GM19455 (cell line): ENCODE results near the gene VPS13D.
"Not testable (repeated sequence)": the region's sequence is repeated elsewhere in the genome, so short reads cannot be mapped to it uniquely, and the experiment has no call there.

Experiments
- ATAC-seq: cut with Tn5 transposase; IDR thresholded peaks from one replicate; pipeline ENCODE4 v1.9.1; 2021; ENCODE audit not compliant: unreplicated experiment

The VPS13D gene

DNA sequence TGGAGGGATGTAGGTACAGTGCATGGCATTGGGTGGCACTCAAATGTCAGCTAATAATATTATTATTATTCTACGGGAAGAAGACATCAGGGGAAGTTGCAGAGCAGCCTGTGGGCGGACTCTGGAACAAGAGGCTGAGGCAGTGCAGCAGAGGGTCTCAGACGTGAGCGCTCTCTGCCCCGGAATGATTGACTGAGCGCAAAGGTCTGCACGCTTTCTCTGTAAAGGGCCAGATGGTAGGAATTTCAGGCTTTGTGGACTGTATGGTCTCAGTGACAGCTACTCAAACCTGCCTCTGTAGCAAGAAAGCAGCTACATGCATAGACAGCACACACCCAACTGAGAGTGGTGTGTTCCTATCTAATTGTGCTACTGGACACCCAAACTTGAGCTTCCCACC lies 29.6 kb upstream of the VPS13D start:
- ATAC-seq, result no peak

DNA sequence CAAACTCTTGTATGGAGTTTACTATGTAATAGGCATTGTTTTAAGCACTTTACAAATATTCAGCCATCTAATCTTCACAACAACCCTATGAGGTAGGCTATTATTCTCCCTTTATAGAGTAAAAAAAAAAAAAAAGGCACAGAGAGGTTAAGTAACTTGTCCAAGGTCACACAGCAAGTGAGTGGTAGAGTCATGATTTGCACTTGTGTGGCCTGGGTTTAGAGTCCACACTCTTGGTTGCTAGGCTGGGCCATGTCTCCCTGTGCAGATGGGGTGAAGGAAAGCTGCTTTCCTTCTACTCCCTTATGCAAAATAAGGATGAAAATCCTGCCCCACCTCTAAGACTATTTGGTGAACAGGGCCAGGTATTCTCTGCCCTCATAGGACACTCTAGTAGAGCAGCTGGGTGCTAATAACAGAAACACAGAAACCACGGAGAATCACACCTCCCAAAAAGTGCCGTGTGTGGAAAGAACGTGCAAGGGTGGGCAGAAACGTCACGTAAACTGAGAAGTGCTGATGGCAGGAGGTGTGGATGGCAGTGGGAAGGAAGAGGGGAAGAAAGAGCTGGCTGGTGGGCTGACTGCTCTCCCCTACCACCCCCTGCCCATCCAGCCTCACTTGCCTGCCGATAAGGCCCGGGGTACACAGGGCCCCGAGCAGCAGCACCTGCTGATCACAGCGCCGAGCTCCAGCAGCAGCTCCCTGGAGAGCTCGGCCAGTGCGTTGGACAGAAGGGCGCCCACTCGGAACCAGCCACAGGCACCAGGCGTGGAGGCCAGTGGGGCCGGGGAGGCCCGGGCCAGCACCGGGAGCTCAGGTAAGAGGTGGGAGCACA lies 28.3 kb upstream of the VPS13D start:
- no peak for ATAC-seq

DNA sequence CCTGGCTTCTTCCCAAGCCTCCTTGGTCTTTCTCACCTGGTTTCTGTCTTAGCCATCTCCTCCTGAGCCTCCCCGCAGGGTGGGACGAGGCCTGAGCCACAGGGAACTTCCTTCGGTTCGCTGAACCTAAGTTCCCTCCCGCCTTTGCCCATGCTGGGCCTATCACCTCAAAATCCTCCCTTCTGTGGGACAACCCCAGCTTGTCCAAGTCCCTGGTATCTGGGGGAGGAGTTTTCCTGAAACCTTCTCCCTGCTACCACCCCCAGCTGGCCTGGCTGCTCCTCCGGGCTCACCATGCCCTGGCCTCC lies 27.7 kb upstream of the VPS13D start:
- no peak for ATAC-seq

DNA sequence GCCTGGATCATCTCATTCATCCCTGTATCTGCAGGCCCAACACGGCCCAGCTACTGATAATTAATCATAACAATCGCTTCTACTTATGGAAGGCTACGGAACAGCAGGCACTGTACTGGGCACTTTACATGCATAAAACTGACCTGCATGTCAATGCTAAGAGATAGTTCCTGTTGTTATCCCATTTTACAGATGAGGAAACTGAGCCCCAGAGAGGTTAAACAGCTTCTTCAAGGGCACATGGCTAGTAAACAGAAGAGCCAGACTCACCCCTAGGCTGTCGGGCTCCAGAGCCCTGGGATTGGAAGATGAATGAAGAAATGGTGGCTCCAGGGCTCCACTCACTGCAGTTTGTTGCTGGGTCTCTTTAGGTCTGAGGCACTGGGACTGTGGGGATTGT lies 27.3 kb upstream of the VPS13D start:
- ATAC-seq, result no peak

DNA sequence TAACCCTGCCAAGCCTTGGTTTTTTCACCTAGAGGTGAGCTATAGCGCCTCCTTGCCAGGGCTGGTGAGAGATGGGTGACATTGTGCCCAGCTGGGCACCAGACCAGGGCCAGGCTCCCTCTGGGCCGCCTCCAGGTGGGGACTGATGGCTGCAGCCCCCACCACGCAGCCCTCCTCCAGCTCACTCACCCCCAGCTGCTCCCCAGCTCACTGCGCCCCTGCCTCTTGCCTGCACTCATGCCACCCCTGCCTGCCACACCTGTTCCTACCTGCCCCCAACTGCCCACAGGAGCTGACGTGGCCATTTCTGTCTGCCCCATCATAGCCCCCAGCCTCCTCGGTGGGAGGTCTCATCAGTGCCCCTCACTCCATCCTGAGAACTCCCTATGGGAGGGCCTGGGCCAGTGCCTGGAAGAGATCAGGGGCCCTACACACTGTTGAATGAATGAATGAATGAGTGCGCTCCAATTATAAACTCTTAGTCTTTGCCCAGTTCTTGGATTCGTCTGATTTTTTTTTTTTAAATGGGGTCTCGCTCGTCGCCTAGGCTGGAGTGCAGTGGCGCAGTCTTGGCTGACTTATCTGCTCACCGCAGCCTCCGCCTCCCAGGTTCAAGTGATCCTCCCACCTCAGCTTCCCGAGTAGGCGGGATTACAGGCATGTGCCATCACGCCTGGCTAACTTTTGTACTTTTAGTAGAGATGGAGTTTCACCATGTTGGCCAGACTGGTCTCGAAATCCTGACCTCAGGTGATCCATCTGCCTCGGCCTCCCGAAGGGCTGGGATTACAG lies 26.4 kb upstream of the VPS13D start:
- ATAC-seq, result no peak

DNA sequence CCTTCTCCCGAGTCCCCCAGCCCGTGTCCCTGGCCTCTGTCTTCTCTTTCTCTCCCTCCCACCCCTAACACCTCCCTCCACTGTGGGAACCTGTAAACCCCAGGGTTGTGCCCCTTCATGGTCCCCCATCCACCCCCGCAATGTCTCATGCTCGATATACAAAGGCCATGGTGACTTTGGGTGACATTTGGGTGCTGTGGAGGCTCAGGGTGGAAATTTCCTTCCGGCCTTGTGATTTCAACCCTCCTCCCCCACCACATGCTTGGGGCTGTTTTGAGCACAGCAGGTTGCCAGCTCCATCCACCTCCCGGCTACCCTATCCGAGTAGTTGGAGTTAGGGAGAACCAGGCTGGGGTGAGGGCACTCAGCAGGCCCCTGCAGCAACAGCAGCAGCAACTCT lies 25.7 kb upstream of the VPS13D start:
- no peak for ATAC-seq

DNA sequence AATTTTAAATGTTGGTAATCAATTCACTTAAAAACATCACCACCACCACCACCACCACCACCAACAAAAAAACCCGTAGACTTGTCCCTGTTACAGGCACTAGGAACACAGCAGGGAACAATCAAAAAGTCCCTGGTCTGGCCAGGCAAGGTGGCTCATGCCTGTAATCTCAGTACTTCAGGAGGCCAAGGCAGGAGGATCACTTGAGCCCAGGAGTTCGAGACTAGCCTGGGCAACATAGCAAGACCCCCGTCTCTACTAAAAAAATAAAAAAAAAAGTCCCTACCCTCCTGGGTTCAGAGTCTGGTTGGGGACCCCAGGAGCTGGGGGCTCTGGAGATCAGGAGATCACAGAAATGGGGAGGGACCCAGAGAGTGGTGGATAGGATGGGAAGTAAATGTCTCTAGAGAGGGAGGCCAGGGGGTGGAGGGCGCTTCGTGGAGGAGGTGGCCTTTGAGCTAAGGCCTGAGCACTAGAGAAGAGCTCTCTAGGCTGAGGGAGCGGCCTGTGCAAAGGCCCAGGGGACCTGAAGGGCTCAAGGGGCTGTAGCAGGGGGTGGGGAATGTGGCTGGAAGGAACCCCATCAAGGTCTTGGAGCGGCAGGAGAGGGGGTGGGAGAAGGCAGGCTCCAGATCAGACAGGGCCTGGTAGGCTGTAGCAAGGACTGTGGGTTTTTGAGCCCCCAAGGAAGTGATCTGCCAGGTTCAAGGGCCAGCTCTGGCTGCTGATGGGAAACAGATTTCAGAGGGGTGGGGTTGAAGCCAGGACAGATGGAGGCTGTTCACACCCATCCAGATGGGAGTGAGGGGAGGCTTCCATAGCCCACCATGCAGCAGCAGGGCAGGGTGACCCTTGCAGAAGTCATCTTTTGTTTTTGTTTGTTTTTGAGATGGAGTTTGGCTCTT lies 24.8 kb upstream of the VPS13D start:
- no peak for ATAC-seq

DNA sequence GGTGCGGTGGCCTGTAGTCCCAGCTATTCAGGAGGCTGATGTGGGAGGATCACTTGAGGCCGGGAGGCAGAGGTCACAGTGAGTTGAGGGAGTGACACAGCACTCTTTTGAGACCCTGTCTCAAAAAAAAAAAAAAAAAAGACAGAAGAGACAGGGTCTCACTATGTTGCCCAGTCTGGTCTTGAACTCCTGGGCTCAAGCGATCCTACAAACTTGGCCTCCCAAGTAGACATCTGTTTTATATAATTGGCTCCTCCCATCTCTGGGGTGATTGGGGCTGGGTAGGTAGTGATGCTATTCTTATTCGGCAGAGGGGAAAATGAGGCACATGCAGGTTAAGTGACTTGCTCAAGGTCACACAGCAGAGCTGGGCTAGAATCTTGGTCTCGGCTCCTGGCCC lies 23.6 kb upstream of the VPS13D start:
- ATAC-seq, result no peak

DNA sequence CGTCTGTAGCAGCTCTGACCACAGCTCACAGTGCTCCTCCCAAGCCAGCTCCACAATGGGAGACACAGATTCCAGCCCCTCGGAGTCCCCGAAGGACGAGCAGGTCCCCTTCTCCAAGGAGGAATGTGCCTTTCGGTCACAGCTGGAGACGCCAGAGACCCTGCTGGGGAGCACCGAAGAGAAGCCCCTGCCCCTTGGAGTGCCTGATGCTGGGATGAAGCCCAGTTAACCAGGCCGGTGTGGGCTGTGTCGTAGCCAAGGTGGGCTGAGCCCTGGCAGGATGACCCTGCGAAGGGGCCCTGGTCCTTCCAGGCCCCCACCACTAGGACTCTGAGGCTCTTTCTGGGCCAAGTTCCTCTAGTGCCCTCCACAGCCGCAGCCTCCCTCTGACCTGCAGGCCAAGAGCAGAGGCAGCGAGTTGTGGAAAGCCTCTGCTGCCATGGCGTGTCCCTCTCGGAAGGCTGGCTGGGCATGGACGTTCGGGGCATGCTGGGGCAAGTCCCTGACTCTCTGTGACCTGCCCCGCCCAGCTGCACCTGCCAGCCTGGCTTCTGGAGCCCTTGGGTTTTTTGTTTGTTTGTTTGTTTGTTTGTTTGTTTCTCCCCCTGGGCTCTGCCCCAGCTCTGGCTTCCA lies 22.9 kb upstream of the VPS13D start:
- no peak for ATAC-seq

DNA sequence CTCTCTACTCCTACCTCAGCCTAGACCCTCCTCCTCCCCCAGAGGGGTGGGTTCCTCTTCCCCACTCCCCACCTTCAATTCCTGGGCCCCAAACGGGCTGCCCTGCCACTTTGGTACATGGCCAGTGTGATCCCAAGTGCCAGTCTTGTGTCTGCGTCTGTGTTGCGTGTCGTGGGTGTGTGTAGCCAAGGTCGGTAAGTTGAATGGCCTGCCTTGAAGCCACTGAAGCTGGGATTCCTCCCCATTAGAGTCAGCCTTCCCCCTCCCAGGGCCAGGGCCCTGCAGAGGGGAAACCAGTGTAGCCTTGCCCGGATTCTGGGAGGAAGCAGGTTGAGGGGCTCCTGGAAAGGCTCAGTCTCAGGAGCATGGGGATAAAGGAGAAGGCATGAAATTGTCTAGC lies 21.6 kb upstream of the VPS13D start:
- ATAC-seq, result no peak

DNA sequence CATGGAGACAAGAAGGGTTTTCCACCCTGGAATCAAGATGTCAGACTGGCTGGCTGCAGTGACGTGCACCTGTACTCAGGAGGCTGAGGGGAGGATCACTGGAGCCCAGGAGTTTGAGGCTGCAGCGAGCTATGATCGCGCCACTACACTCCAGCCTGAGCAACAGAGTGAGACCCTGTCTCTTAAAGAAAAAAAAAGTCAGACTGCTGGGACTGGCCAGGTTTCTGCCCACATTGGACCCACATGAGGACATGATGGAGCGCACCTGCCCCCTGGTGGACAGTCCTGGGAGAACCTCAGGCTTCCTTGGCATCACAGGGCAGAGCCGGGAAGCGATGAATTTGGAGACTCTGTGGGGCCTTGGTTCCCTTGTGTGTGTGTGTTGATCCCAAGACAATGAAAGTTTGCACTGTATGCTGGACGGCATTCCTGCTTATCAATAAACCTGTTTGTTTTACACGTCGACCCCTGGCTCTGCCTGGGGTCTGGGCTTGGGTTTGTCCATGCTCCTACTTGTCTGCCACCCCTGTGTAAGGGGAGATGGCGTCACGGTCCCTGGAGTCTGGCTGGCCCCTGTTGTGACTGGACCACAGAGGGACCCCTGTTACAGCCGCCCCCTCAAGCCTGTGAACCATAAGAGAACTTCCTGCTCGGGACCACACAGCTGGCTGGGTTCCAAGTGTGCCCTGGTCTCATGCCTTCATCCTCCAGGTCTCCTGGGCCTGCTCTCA lies 20.9 kb upstream of the VPS13D start:
- no peak for ATAC-seq

DNA sequence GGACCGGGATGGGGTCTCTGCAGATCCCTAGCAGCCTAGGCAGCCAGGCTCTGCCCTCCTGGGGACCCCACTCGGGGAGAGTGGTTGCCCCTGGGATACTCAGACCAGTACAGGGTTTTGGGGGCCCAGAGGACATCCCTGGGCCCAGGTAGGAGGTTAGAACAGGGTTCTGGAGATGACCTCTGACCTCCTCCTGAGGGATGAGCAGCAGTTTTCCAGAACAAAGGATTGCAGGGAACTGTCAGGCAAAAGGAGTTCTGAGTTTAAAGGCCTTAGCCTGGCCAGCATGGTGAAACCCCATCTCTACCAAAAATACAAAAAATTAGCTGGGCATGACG lies 20.4 kb upstream of the VPS13D start:
- no peak for ATAC-seq

DNA sequence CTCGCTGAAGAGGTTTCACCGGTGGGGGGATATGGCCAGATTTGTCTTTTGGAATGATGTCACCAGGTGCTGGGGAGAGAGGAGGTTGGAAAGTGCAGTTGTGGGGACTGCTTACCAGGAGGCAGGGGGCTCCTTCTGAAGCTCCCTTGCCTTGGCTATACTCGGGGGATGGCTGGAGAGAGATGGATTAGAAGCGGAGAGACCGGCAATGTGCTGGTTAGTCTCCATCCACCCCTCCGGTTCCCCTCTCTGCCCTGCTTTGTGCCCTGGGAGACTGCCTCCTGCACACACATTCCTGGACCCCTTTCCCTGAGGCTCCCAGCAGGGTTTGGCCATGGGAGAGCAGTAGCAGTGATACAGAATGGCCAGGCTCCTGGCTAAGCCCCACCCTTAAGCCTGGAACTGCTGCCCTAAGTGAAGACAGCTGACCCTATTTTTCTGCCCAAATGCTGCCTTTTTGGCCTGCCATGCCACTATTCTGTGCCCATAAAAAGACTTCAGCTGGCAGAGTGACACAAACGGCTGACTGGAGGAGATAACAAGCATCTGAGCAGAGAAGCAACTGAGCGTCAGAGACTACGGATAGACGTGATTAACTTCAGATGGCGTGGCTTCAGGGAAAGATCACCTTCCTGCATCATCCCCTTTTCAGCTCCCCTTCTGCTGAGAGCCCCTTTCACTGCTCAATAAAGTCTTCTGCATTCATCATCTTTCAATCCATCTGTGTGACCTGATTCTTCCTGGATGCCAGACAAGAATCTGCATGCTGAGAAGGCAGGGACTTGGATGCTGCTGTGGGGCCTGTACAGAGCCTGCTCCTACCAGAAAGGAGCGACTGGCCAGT lies 14.5 kb upstream of the VPS13D start:
- no peak for ATAC-seq

DNA sequence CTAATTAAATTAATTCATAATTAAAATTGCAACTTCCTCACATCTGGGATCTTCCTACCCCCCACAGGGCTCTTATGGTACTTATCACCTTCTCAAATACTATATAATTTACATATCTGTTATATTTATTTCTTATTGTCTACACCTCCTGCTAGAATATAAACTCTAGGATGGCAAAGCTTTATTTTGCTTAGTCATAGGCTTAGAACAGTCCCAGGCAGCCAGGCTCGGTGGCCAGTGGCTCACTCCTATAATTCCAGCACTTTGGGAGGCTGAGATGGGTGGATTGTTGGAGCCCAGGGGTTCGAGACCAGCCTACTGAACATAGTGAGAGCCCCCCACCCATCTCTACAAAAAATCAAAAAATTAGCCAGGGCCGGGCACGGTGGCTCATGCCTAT lies 10.0 kb upstream of the VPS13D start:
- ATAC-seq, result no peak

DNA sequence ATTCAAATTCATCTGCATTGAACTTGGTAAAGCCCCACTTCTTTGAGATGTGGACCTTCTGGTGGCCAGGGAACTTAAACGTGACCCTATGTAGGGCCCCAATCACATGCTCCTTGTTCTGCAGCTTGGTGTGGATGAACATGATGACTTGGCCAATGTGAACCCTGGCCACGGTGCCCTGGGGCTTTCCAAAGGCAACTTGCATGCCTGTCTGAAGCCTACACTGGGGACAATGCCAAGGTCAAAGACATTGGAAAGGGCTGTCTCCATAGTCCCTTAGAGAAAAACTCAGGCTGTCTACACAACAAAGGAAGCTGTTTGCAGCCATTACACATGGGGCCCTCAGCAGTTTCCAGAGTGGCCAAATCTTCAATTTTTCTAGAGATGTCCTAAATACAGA lies 8.9 kb upstream of the VPS13D start:
- no peak for ATAC-seq

DNA sequence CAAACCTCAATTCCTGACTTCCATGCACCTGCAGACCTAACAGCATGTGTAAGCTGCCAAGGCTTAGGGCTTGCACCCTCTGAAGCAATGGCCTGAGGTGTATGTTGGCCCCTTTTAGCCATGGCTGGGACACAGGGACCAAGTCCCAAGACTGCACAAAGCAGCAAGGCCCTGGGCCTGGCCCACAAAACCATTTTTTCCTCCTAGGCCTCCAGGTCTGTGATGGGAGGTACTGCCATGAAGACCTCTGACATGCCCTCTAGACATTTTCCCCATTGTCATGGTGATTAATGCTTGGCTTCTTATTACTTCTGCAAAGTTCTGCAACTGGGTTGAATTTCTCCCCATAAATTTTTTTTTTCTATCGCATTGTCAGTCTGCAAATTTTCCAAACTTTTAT lies 7.1 kb upstream of the VPS13D start:
- not testable (repeated sequence) for ATAC-seq

DNA sequence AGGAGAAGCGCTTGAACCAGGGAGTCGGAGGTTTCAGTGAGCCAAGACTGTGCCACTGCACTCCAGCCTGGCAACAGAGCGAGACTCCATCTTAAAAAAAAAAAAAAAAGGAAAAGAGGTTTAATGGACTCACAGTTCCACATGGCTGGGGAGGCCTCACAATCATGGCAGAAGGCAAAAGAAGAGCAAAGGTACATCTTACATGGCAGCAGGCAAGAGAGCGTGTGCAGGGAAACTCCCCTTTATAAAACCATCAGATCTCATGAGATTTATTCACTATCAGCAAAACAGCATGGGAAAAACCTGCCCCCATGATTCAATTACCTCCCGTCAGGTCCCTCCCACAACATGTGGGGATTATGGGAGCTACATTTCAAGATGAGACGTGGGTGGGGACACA lies 5.7 kb upstream of the VPS13D start:
- ATAC-seq, result not testable (repeated sequence)

DNA sequence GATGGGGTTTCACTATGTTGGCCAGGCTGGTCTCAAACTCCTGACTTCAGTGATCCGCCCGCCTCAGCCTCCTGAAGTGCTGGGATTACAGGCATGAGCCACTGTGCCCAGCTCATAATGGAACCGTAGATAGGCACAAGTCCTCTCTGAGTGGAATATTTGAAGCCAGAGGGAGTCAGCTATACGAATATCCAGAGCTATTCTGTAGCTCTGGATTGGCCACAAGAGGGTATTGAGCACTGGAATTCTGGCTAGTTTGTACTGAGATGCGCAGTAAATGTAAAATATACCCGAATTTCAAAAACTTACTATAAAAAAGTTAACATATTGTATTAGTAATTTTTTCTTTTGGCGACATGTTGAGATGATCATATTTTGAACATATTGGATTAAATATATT lies 851 bp upstream of the VPS13D start:
- no peak for ATAC-seq

DNA sequence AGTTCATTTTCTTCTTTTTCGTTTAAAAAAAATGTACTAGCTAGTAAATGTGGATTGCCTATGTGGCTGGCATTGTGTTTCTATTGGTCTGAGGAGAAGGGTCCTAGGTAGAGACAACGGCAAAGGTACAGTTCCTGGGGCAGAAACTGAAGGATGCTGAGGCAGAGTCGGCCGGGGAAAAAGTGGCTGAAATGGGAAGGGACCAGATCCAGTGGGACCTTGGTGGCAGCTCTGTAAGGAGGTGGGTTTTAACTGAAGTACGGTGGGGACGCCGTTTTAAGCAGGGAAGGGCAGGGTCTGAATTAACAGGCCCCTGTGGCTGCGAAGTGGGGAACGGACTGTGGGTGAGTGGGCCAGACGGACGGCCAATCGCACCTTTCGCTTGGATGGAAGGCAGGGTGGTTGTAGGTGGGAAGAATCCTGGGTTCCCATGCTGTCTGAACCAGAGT lies 420 bp upstream of the VPS13D start:
- no peak for ATAC-seq
